ENCODE data around the gene SUFU.
A peak's percentile ranks its signal among the peaks of the same experiment; 100 is the strongest.

SUFU gene

GRCh38 chr10:102538811-102539210, 35.0 kb downstream of the SUFU start:
- H3K79me1 ChIP-seq (replicated peaks; ENCODE audit: low read length, poor library complexity, severe bottlenecking): peaks cover 17% of the 10 kb centered on the region
- H3K27ac ChIP-seq (ENCODE audit: low read length, poor library complexity, severe bottlenecking): peak overlapping the region; percentile 46
- no peak overlapping the region for H4K8ac ChIP-seq (ENCODE audit: low read length)
- H3K4me1 ChIP-seq (ENCODE audit: control insufficient read depth, insufficient read depth, low read depth, low read length): peaks cover 6% of the 10 kb centered on the region
- H4K91ac ChIP-seq (ENCODE audit: low read length): no peak overlapping the region
- H3K9me3 ChIP-seq (ENCODE audit: control insufficient read depth, low read length): no peaks in the 10 kb centered on the region
- H2BK15ac ChIP-seq (ENCODE audit: low read depth, poor library complexity, severe bottlenecking): no peak overlapping the region
- H3K36me3 ChIP-seq (ENCODE audit: control insufficient read depth in 1 of 2, insufficient read depth in 2 of 2, low read depth in 1 of 2, low read length in 2 of 2): peaks cover 3 to 14% of the 10 kb centered on the region in 2 experiments
- DNase-seq: no peak
- no peak overlapping the region for H3K4me2 ChIP-seq (ENCODE audit: low read length, poor library complexity, severe bottlenecking)
- H3K27me3 ChIP-seq (ENCODE audit: control insufficient read depth in 1 of 2, insufficient read depth in 1 of 2, low read length in 2 of 2): no peaks in the 10 kb centered on the region
- no peak overlapping the region for H2AFZ ChIP-seq (ENCODE audit: low read depth, low read length)
- H2BK5ac ChIP-seq (ENCODE audit: low read depth, low read length, poor library complexity, severe bottlenecking): no peak overlapping the region
- no peak overlapping the region for H3K14ac ChIP-seq (ENCODE audit: low read length in 2 of 2)
- no peak overlapping the region for H3K4me3 ChIP-seq (ENCODE audit: insufficient read depth in 1 of 2, low read depth in 1 of 2, low read length in 2 of 2)
- no peak overlapping the region for H3K23ac ChIP-seq (ENCODE audit: low read length in 2 of 2)
- 93% methylated on average over 2 of the region's 2 CpGs for WGBS
- H2BK120ac ChIP-seq (ENCODE audit: low read depth, low read length): no peak overlapping the region
- no peak overlapping the region for H3K4ac ChIP-seq (ENCODE audit: low read depth in 1 of 2, low read length in 2 of 2)
- no peak overlapping the region for H2AK5ac ChIP-seq (ENCODE audit: low read length, severe bottlenecking)
- no peak overlapping the region for H3K18ac ChIP-seq (ENCODE audit: low read depth in 1 of 2, low read length in 2 of 2)
- H3K9ac ChIP-seq (ENCODE audit: low read length): no peak overlapping the region
- H2BK12ac ChIP-seq (ENCODE audit: low read length in 2 of 2): no peak overlapping the region

DNA sequence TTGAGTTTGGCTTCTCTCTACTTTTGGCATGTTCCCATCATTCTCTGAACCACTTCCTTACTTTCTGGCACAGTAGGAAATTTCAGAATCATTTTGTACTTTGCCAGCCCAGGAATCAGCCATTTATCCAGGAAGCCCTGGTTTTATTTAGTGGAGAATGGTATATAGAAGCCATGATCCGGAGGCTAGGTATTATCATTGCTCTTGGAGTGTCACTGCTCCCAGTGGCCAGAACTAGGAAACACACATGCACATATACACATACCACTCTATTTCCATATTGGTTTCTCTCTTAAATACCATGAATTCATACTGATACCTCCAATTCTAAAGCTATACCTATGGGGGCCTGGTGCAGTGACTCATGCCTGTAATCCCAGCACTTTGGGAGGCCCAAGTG, 36.3 kb downstream of the SUFU start:
- 88% methylated on average over 1 of the region's 1 CpG for WGBS

DNA sequence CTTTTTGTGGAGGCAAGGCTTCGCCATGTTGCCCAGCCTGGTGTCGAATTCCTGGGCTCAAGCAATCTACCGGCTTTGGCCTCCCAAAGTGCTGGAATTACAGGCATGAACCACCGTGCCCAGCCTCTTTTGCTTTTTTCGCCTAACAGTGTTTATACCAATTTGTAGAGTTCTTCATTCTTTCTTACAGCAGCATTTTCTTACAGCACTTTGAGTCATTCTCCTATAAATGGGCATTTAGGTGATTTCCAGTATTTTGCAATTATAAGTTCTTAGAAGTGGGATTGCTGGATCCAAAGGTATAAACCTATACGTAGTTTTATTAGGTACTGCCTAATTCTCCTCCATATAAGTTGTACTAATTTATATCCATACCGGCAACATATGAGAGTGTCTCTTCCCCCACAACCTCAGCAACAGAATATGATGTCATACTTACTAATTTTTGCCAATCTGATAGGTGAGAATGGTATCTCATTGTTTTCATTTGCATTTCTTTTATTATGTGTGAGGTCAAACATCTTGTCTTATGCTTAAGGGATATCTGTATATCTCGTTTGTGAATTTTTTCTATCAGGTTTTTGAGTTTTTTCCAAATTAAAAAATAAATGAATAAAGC, 39.1 kb downstream of the SUFU start:
- Histone ChIP-seq H3K14ac (ENCODE audit: low read length in 2 of 2) (no peak overlapping the region), H3K4ac (ENCODE audit: low read depth in 1 of 2, low read length in 2 of 2) (no peak overlapping the region), H3K79me1 (replicated peaks; ENCODE audit: low read length, poor library complexity, severe bottlenecking) (peaks cover 13% of the 10 kb centered on the region), H3K9me3 (ENCODE audit: control insufficient read depth, low read length) (no peaks in the 10 kb centered on the region), H3K4me1 (ENCODE audit: control insufficient read depth, insufficient read depth, low read depth, low read length) (peaks cover 8% of the 10 kb centered on the region), H2BK5ac (ENCODE audit: low read depth, low read length, poor library complexity, severe bottlenecking) (no peak overlapping the region), H2BK120ac (ENCODE audit: low read depth, low read length) (no peak overlapping the region), H2AFZ (ENCODE audit: low read depth, low read length) (no peak overlapping the region), H3K4me3 (ENCODE audit: insufficient read depth in 1 of 2, low read depth in 1 of 2, low read length in 2 of 2) (no peak overlapping the region), H3K18ac (ENCODE audit: low read depth in 1 of 2, low read length in 2 of 2) (no peak overlapping the region), H3K4me2 (ENCODE audit: low read length, poor library complexity, severe bottlenecking) (no peak overlapping the region), H2BK12ac (ENCODE audit: low read length in 2 of 2) (no peak overlapping the region), H4K91ac (ENCODE audit: low read length) (no peak overlapping the region), H2BK15ac (ENCODE audit: low read depth, poor library complexity, severe bottlenecking) (no peak overlapping the region), H3K27ac (ENCODE audit: low read length, poor library complexity, severe bottlenecking) (peak overlapping the region; percentile 32), H2AK5ac (ENCODE audit: low read length, severe bottlenecking) (no peak overlapping the region), H3K23ac (ENCODE audit: low read length in 2 of 2) (no peak overlapping the region), H3K36me3 (ENCODE audit: control insufficient read depth in 1 of 2, insufficient read depth in 2 of 2, low read depth in 1 of 2, low read length in 2 of 2) (peaks cover 0 to 3% of the 10 kb centered on the region in 2 experiments), H3K27me3 (ENCODE audit: control insufficient read depth in 1 of 2, insufficient read depth in 1 of 2, low read length in 2 of 2) (no peaks in the 10 kb centered on the region), H3K9ac (ENCODE audit: low read length) (no peak overlapping the region), H4K8ac (ENCODE audit: low read length) (no peak overlapping the region)
- 83% methylated on average over 6 of the region's 8 CpGs for WGBS
- DNase-seq: peak; percentile 72

More for the DNA sequence above, 36.3 kb downstream of the SUFU start:
- Histone ChIP-seq H3K9me3 (ENCODE audit: control insufficient read depth, low read length) (no peaks in the 10 kb centered on the region), H4K91ac (ENCODE audit: low read length) (no peak overlapping the region), H3K36me3 (ENCODE audit: control insufficient read depth in 1 of 2, insufficient read depth in 2 of 2, low read depth in 1 of 2, low read length in 2 of 2) (peaks cover 3 to 9% of the 10 kb centered on the region in 2 experiments), H2BK5ac (ENCODE audit: low read depth, low read length, poor library complexity, severe bottlenecking) (no peak overlapping the region), H2BK120ac (ENCODE audit: low read depth, low read length) (no peak overlapping the region), H2AFZ (ENCODE audit: low read depth, low read length) (no peak overlapping the region), H3K4ac (ENCODE audit: low read depth in 1 of 2, low read length in 2 of 2) (no peak overlapping the region), H3K18ac (ENCODE audit: low read depth in 1 of 2, low read length in 2 of 2) (no peak overlapping the region), H2AK5ac (ENCODE audit: low read length, severe bottlenecking) (no peak overlapping the region), H2BK12ac (ENCODE audit: low read length in 2 of 2) (no peak overlapping the region), H3K4me2 (ENCODE audit: low read length, poor library complexity, severe bottlenecking) (no peak overlapping the region), H2BK15ac (ENCODE audit: low read depth, poor library complexity, severe bottlenecking) (no peak overlapping the region), H3K27me3 (ENCODE audit: control insufficient read depth in 1 of 2, insufficient read depth in 1 of 2, low read length in 2 of 2) (no peaks in the 10 kb centered on the region), H3K27ac (ENCODE audit: low read length, poor library complexity, severe bottlenecking) (peak overlapping the region; percentile 10), H3K23ac (ENCODE audit: low read length in 2 of 2) (no peak overlapping the region), H3K9ac (ENCODE audit: low read length) (no peak overlapping the region), H3K14ac (ENCODE audit: low read length in 2 of 2) (no peak overlapping the region), H3K4me3 (ENCODE audit: insufficient read depth in 1 of 2, low read depth in 1 of 2, low read length in 2 of 2) (no peak overlapping the region), H4K8ac (ENCODE audit: low read length) (no peak overlapping the region), H3K4me1 (ENCODE audit: control insufficient read depth, insufficient read depth, low read depth, low read length) (peaks cover 6% of the 10 kb centered on the region), H3K79me1 (replicated peaks; ENCODE audit: low read length, poor library complexity, severe bottlenecking) (peaks cover 11% of the 10 kb centered on the region)
- DNase-seq: peak; percentile 23

DNA sequence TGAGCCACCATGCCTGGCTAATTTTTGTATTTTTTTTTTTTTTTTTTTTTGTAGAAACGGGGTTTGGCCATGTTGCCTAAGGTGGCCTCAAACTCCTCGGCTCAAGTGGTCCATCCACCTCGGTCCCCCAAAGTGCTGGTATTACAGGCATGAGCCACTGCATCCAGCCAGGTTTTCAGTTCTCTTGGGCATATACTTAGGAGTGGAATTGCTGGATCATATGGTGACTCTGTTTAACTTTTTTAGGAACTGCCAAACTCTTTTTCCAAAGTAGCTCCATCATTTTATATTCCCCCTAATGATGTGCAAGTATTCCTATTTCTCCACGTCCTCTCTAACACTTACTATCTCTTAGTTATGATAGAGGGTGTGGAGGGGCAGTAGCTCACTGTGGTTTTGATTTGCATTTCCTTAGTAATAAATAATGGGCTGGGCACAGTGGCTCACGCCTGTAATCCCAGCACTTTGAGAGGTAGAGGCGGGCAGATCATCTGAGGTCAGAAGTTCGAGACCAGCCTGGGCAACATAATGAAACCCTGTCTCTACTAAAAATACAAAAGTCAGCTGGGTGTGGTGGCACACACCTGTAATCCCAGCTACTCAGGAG, 41.6 kb downstream of the SUFU start:
- 97% methylated on average over 6 of the region's 7 CpGs for WGBS
- no peak overlapping the region for H3K4ac ChIP-seq (ENCODE audit: low read depth in 1 of 2, low read length in 2 of 2)
- no peak overlapping the region for H2AFZ ChIP-seq (ENCODE audit: low read depth, low read length)

More for the DNA sequence above, 41.6 kb downstream of the SUFU start:
- no peak overlapping the region for H2BK5ac ChIP-seq (ENCODE audit: low read depth, low read length, poor library complexity, severe bottlenecking)
- H3K23ac ChIP-seq (ENCODE audit: low read length in 2 of 2): no peak overlapping the region
- DNase-seq: no peak
- no peak overlapping the region for H3K4me3 ChIP-seq (ENCODE audit: insufficient read depth in 1 of 2, low read depth in 1 of 2, low read length in 2 of 2)
- H4K91ac ChIP-seq (ENCODE audit: low read length): no peak overlapping the region
- peaks cover 5% of the 10 kb centered on the region for H3K4me1 ChIP-seq (ENCODE audit: control insufficient read depth, insufficient read depth, low read depth, low read length)
- H3K27me3 ChIP-seq (ENCODE audit: control insufficient read depth in 1 of 2, insufficient read depth in 1 of 2, low read length in 2 of 2): no peaks in the 10 kb centered on the region
- H2BK120ac ChIP-seq (ENCODE audit: low read depth, low read length): no peak overlapping the region
- H2BK15ac ChIP-seq (ENCODE audit: low read depth, poor library complexity, severe bottlenecking): no peak overlapping the region
- no peak overlapping the region for H3K9ac ChIP-seq (ENCODE audit: low read length)
- H2BK12ac ChIP-seq (ENCODE audit: low read length in 2 of 2): no peak overlapping the region
- no peak overlapping the region for H3K4me2 ChIP-seq (ENCODE audit: low read length, poor library complexity, severe bottlenecking)
- H2AK5ac ChIP-seq (ENCODE audit: low read length, severe bottlenecking): no peak overlapping the region
- H3K79me1 ChIP-seq (replicated peaks; ENCODE audit: low read length, poor library complexity, severe bottlenecking): peaks cover 24% of the 10 kb centered on the region
- no peak overlapping the region for H4K8ac ChIP-seq (ENCODE audit: low read length)
- H3K27ac ChIP-seq (ENCODE audit: low read length, poor library complexity, severe bottlenecking): no peak overlapping the region
- peaks cover 4 to 7% of the 10 kb centered on the region in 2 experiments for H3K36me3 ChIP-seq (ENCODE audit: control insufficient read depth in 1 of 2, insufficient read depth in 2 of 2, low read depth in 1 of 2, low read length in 2 of 2)
- H3K14ac ChIP-seq (ENCODE audit: low read length in 2 of 2): no peak overlapping the region
- no peak overlapping the region for H3K18ac ChIP-seq (ENCODE audit: low read depth in 1 of 2, low read length in 2 of 2)
- H3K9me3 ChIP-seq (ENCODE audit: control insufficient read depth, low read length): no peaks in the 10 kb centered on the region

All from mesenchymal stem cell (in vitro differentiated cells and primary cell).